Breast epithelium (tissue), 3 donors: ENCODE results near the gene NHERF2.

Source experiments
- CTCF ChIP-seq, 3 donors: fragments of 450-650 bp; IDR thresholded peaks; one replicate each; pipeline ENCODE4 v1.5.1; 2016 to 2017; ENCODE audit warnings: antibody characterized with exemption in 3 of 3, mild to moderate bottlenecking in 3 of 3, moderate library complexity in 3 of 3
- POLR2A ChIP-seq: fragments of 450-650 bp; IDR thresholded peaks from one replicate; pipeline ENCODE4 v1.6.1; 2016; ENCODE audit warnings: antibody characterized with exemption, mild to moderate bottlenecking, moderate library complexity
- POLR2AphosphoS5 ChIP-seq, 3 donors: sonication (generic); formaldehyde crosslinking; IDR thresholded peaks; one replicate each; pipeline ENCODE4 v1.6.1; 2017; ENCODE audit warnings: antibody characterized with exemption in 3 of 3

GRCh38 chr16:1990351-1991134, 36.2 kb upstream of the NHERF2 start:
- TF ChIP-seq CTCF (IDR thresholded peaks at IDR 0.05) (no peak), POLR2AphosphoS5 (IDR thresholded peaks at IDR 0.05) (no peak), POLR2A (no peak)
